H9 (cell line): Measurements from ENCODE around the gene VWC2. TPM values are rescaled to one million over a fixed set of nuclear protein-coding genes. Genes with fewer than 3 reads are reported as not detected.
A peak's percentile ranks its signal among the peaks of the same experiment; 100 is the strongest.

Experiments used
- DNase-seq: peaks from one replicate; pipeline ENCODE4 v3.0.0-alpha.2; 2017
- H2AFZ ChIP-seq: one replicate; pipeline ENCODE4 v1.6.1; 2013; ENCODE audit warnings: mild to moderate bottlenecking, low read length, control low read depth, moderate library complexity
- H2AK5ac ChIP-seq: 2 replicates; pipeline ENCODE4 v1.6.1; 2013; ENCODE audit warnings: low read length, control low read depth, mixed read lengths; ENCODE audit not compliant: insufficient read length
- H2BK120ac ChIP-seq: one replicate; pipeline ENCODE4 v1.6.1; 2013; ENCODE audit warnings: low read depth, mild to moderate bottlenecking, low read length, control low read depth, inconsistent platforms; ENCODE audit not compliant: poor library complexity, severe bottlenecking
- H2BK12ac ChIP-seq: 2 replicates; pipeline ENCODE4 v1.6.1; 2013; ENCODE audit warnings: low read length, control low read depth, mixed read lengths, low read depth; ENCODE audit not compliant: insufficient read length
- H2BK15ac ChIP-seq: 2 replicates; pipeline ENCODE4 v1.6.1; 2013; ENCODE audit warnings: low read depth, low read length, control low read depth
- H2BK20ac ChIP-seq: one replicate; pipeline ENCODE4 v1.6.1; 2013; ENCODE audit warnings: low read depth, mild to moderate bottlenecking, low read length, control low read depth, inconsistent platforms; ENCODE audit not compliant: poor library complexity, severe bottlenecking
- H2BK5ac ChIP-seq: 2 replicates; pipeline ENCODE4 v1.6.1; 2013; ENCODE audit warnings: low read length, control low read depth, mixed read lengths; ENCODE audit not compliant: insufficient read length
- H3K14ac ChIP-seq: 2 replicates; pipeline ENCODE4 v1.6.1; 2013; ENCODE audit warnings: low read length, control low read depth; ENCODE audit not compliant: insufficient read depth
- H3K18ac ChIP-seq: 2 replicates; pipeline ENCODE4 v1.6.1; 2013; ENCODE audit warnings: low read depth, mild to moderate bottlenecking, mixed read lengths, low read length, control low read depth; ENCODE audit not compliant: insufficient read length
- H3K23ac ChIP-seq: 2 replicates; pipeline ENCODE4 v1.6.1; 2013; ENCODE audit warnings: low read length, control low read depth, mixed read lengths, low read depth; ENCODE audit not compliant: insufficient read length
- H3K23me2 ChIP-seq: 2 replicates; pipeline ENCODE4 v1.6.1; 2013; ENCODE audit warnings: low read depth, mild to moderate bottlenecking, mixed read lengths, low read length, control low read depth; ENCODE audit not compliant: insufficient read length, poor library complexity, severe bottlenecking
- H3K27ac ChIP-seq: 2 replicates; pipeline ENCODE4 v1.5.1; 2013; ENCODE audit warnings: low read length, control low read depth, mixed read lengths, low read depth; ENCODE audit not compliant: insufficient read length
- H3K27me3 ChIP-seq: 2 replicates; pipeline ENCODE4 v1.6.1; 2013; ENCODE audit warnings: low read length, control low read depth, inconsistent platforms; ENCODE audit not compliant: insufficient read depth
- H3K4ac ChIP-seq: 2 replicates; pipeline ENCODE4 v1.6.1; 2013; ENCODE audit warnings: low read depth, mild to moderate bottlenecking, control low read depth, inconsistent platforms, low read length, moderate library complexity
- H3K4me1 ChIP-seq: 2 replicates; pipeline ENCODE4 v1.6.1; 2013; ENCODE audit warnings: low read length, control low read depth, inconsistent platforms; ENCODE audit not compliant: insufficient read depth
- H3K4me2 ChIP-seq: 2 replicates; pipeline ENCODE4 v1.6.1; 2013; ENCODE audit warnings: low read length, control low read depth, mixed read lengths; ENCODE audit not compliant: insufficient read length, insufficient read depth
- H3K56ac ChIP-seq: 2 replicates; pipeline ENCODE4 v1.6.1; 2013; ENCODE audit warnings: low read depth, mild to moderate bottlenecking, mixed read lengths, low read length, control low read depth; ENCODE audit not compliant: insufficient read length
- H3K79me1 ChIP-seq: 2 replicates; pipeline ENCODE4 v1.6.1; 2013; ENCODE audit warnings: low read depth, mild to moderate bottlenecking, moderate library complexity, low read length, control low read depth, inconsistent platforms; ENCODE audit not compliant: insufficient read depth, poor library complexity, severe bottlenecking
- H3K79me2 ChIP-seq: 2 replicates; pipeline ENCODE4 v1.6.1; 2013; ENCODE audit warnings: low read length, control low read depth, inconsistent platforms; ENCODE audit not compliant: insufficient read depth
- H3K9ac ChIP-seq: 2 replicates; pipeline ENCODE4 v1.6.1; 2013; ENCODE audit warnings: low read length, control low read depth, mixed read lengths; ENCODE audit not compliant: insufficient read length; ENCODE audit errors: extremely low read depth
- H3K9me3 ChIP-seq: one replicate; pipeline ENCODE4 v1.6.1; 2013; ENCODE audit warnings: low read depth, low read length, inconsistent platforms; ENCODE audit not compliant: control insufficient read depth
- H3T11ph ChIP-seq: one replicate; pipeline ENCODE4 v1.6.1; 2013; ENCODE audit warnings: mild to moderate bottlenecking, low read length, control low read depth, inconsistent platforms
- H4K20me1 ChIP-seq: one replicate; pipeline ENCODE4 v1.6.1; 2013; ENCODE audit not compliant: control insufficient read depth, insufficient read length, insufficient read depth
- H4K5ac ChIP-seq: 2 replicates; pipeline ENCODE4 v1.6.1; 2013; ENCODE audit warnings: low read depth, mild to moderate bottlenecking, mixed read lengths, low read length, control low read depth; ENCODE audit not compliant: insufficient read length
- H4K8ac ChIP-seq: replicated peaks from 2 replicates; pipeline ENCODE4 v1.6.1; 2013; ENCODE audit warnings: low read length, control low read depth, mixed read lengths, low read depth; ENCODE audit not compliant: insufficient read length
- H4K91ac ChIP-seq: 2 replicates; pipeline ENCODE4 v1.6.1; 2013; ENCODE audit warnings: low read depth, mild to moderate bottlenecking, moderate library complexity, mixed read lengths, low read length, control low read depth; ENCODE audit not compliant: insufficient read length
- H3K27ac Mint-ChIP-seq, 3 experiments: 2 replicates in 2 of 3; 3 replicates in 1 of 3; pipeline ENCODE4 v1.8.0; 2020 to 2021; ENCODE audit warnings: mixed read lengths in 3 of 3, mild to moderate bottlenecking in 1 of 3, moderate library complexity in 1 of 3
- H3K27me3 Mint-ChIP-seq: 2 replicates; pipeline ENCODE4 v1.8.0; 2021; ENCODE audit warnings: low read depth, mild to moderate bottlenecking, moderate library complexity, mixed read lengths
- H3K36me3 Mint-ChIP-seq, 3 experiments: 2 replicates in 2 of 3; 3 replicates in 1 of 3; pipeline ENCODE4 v1.8.0; 2020 to 2021; ENCODE audit warnings: low read depth in 3 of 3, mixed read lengths in 3 of 3; ENCODE audit not compliant: insufficient read depth in 1 of 3
- H3K4me1 Mint-ChIP-seq, 2 experiments: 2 replicates each; pipeline ENCODE4 v1.8.0; 2020; ENCODE audit warnings: mixed read lengths in 2 of 2
- H3K4me3 Mint-ChIP-seq, 2 experiments: 2 replicates in 1 of 2; 3 replicates in 1 of 2; pipeline ENCODE4 v1.8.0; 2020 to 2021; ENCODE audit warnings: mild to moderate bottlenecking in 2 of 2, mixed read lengths in 2 of 2, moderate library complexity in 1 of 2
- H3K9me3 Mint-ChIP-seq, 2 experiments: 2 replicates in 1 of 2; 3 replicates in 1 of 2; pipeline ENCODE4 v1.8.0; 2020; ENCODE audit warnings: mild to moderate bottlenecking in 2 of 2, mixed read lengths in 2 of 2, moderate library complexity in 1 of 2
- CTCF ChIP-seq: fragments of 200-600 bp; sonication (generic); conservative IDR thresholded peaks from 3 replicates; pipeline ENCODE4 v1.8.0; 2021; ENCODE audit warnings: antibody characterized with exemption, mild to moderate bottlenecking
- WGBS: extraction: QIAGEN DNeasy Blood & Tissue Kit; methylation state at CpG from one replicate; pipeline ENCODE4 v1.1.7; 2013; ENCODE audit warnings: missing lambda C conversion rate, low lambda C conversion rate, mixed read lengths; ENCODE audit not compliant: insufficient read length; ENCODE audit errors: extremely low coverage; 5-methylcytosine and 5-hydroxymethylcytosine counted together
- total RNA-seq: library from RNA; stranded (reverse); gene quantifications from 2 replicates; pipeline ENCODE4 v1.2.1, GENCODE V29; 2021

The VWC2 gene
- total RNA-seq, 1 experiment from 2014 or later, result 0.02 TPM

- no peak overlapping the region for H3T11ph ChIP-seq
- Mint-ChIP-seq H3K36me3 (no peaks in the 10 kb centered on the region; a peak in 2 of 7 replicates), H3K4me3 (no peak overlapping the region), H3K27me3 (peaks cover 56% of the 10 kb centered on the region), H3K4me1 (peaks cover 9 to 14% of the 10 kb centered on the region in 2 experiments), H3K27ac (no peak overlapping the region), H3K9me3 (no peaks in the 10 kb centered on the region; a peak in 1 of 5 replicates)
- peaks cover 36% of the 10 kb centered on the region for H3K27me3 ChIP-seq
- no peak overlapping the region for H2BK20ac ChIP-seq
- no peak overlapping the region for H3K14ac ChIP-seq
- H2BK5ac ChIP-seq, result no peak overlapping the region
- H3K18ac ChIP-seq, result no peak overlapping the region
- no peaks in the 10 kb centered on the region for H3K79me2 ChIP-seq
- H4K20me1 ChIP-seq, result no peaks in the 10 kb centered on the region
- no CpG with 5 or more reads among the region's 2 CpGs for WGBS
- H3K23me2 ChIP-seq, result peaks cover 26% of the 10 kb centered on the region
- no peak overlapping the region for H2BK12ac ChIP-seq
- peak; percentile 78 for TF ChIP-seq CTCF
- no peaks in the 10 kb centered on the region for H3K4me1 ChIP-seq
- no peaks in the 10 kb centered on the region for H3K79me1 ChIP-seq
- H4K5ac ChIP-seq, result no peak overlapping the region
- no peak overlapping the region for H3K56ac ChIP-seq
- H4K8ac ChIP-seq, result no peak overlapping the region
- H2BK15ac ChIP-seq, result no peak overlapping the region
- no peak overlapping the region for H3K9ac ChIP-seq
- no peak overlapping the region for H4K91ac ChIP-seq
- no peak overlapping the region for H3K4me2 ChIP-seq
- no peak overlapping the region for H2AFZ ChIP-seq
- H2BK120ac ChIP-seq, result no peak overlapping the region
- no peak overlapping the region for H3K23ac ChIP-seq
- H3K4ac ChIP-seq, result no peak overlapping the region
- no peaks in the 10 kb centered on the region for H3K9me3 ChIP-seq
- H2AK5ac ChIP-seq, result no peak overlapping the region
- H3K27ac ChIP-seq, result no peak overlapping the region
- peak; percentile 74 for DNase-seq
These were observed 3.6 kb downstream of the VWC2 start for GRCh38 chr7:49776994-49777393.
